SK-N-MC (cell line): ENCODE results near the gene PURA.

ENCODE experiments used
- EZH2 ChIP-seq: fragments of 200-600 bp; sonication (generic); IDR thresholded peaks from one replicate; pipeline ENCODE4 v1.6.1; 2017; ENCODE audit warnings: antibody characterized with exemption
- POLR2AphosphoS5 ChIP-seq: IDR thresholded peaks from 2 replicates; pipeline ENCODE4 v1.6.1; 2012; ENCODE audit warnings: mild to moderate bottlenecking, low read depth, low read length, borderline replicate concordance

GRCh38 chr5:140152022-140152999 lies 38.4 kb downstream of the PURA start:
- TF ChIP-seq EZH2 (no peak), POLR2AphosphoS5 (no peak)
